ENCODE data around the gene TIMELESS. TPM values are rescaled to one million over a fixed set of nuclear protein-coding genes. Genes with fewer than 3 reads are reported as not detected.

Gene TIMELESS
- total RNA-seq, 1 donor from 2014 or later = 108 TPM

- TF ChIP-seq, protein P1, sequence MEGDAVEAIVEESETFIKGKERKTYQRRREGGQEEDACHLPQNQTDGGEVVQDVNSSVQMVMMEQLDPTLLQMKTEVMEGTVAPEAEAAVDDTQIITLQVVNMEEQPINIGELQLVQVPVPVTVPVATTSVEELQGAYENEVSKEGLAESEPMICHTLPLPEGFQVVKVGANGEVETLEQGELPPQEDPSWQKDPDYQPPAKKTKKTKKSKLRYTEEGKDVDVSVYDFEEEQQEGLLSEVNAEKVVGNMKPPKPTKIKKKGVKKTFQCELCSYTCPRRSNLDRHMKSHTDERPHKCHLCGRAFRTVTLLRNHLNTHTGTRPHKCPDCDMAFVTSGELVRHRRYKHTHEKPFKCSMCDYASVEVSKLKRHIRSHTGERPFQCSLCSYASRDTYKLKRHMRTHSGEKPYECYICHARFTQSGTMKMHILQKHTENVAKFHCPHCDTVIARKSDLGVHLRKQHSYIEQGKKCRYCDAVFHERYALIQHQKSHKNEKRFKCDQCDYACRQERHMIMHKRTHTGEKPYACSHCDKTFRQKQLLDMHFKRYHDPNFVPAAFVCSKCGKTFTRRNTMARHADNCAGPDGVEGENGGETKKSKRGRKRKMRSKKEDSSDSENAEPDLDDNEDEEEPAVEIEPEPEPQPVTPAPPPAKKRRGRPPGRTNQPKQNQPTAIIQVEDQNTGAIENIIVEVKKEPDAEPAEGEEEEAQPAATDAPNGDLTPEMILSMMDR (conservative IDR thresholded peaks at IDR 0.05) = peak; percentile 41
- Mint-ChIP-seq H3K9me3 (no peaks in the 10 kb centered on the region), H3K27ac (ENCODE audit: unreplicated experiment) (peak within 1 kb of the TSS; percentile 96), H3K27me3 (ENCODE audit: low read depth) (no peaks in the 10 kb centered on the region), H3K36me3 (ENCODE audit: low read depth) (peaks cover 4% of the 10 kb centered on the region), H3K4me3 (peak within 1 kb of the TSS; percentile 91), H3K4me1 (peaks cover 25% of the 10 kb centered on the region)
- peak; percentile 81 for DNase-seq (ENCODE audit: low read depth, low spot score)
These were observed 19.2 kb upstream of the TIMELESS start, which contains the start of gene SPRYD4 for GRCh38 chr12:56468216-56469006. SPRYD4 (plus strand) TSS chr12:56468578; CDS start chr12:56468592, 14 bp downstream.

GRCh38 chr12:56462565-56462964 lies 13.3 kb upstream of the TIMELESS start:
- DNase-seq (ENCODE audit: low read depth, low spot score) = peak; percentile 30
- no peaks in the 10 kb centered on the region for H3K27me3 Mint-ChIP-seq (ENCODE audit: low read depth)
- H3K36me3 Mint-ChIP-seq (ENCODE audit: low read depth) = no peaks in the 10 kb centered on the region
- peak overlapping the region; percentile 96 for H3K27ac Mint-ChIP-seq (ENCODE audit: unreplicated experiment)
- H3K9me3 Mint-ChIP-seq = no peaks in the 10 kb centered on the region
- peaks cover 19% of the 10 kb centered on the region for H3K4me1 Mint-ChIP-seq
- TF ChIP-seq, protein P1 (conservative IDR thresholded peaks at IDR 0.05) = no peak
- H3K4me3 Mint-ChIP-seq = peak overlapping the region; percentile 52

- no peaks in the 10 kb centered on the region for H3K9me3 Mint-ChIP-seq
- TF ChIP-seq, protein P1 (conservative IDR thresholded peaks at IDR 0.05) = no peak
- no peak for DNase-seq (ENCODE audit: low read depth, low spot score)
- H3K4me3 Mint-ChIP-seq = no peak overlapping the region
- no peaks in the 10 kb centered on the region for H3K36me3 Mint-ChIP-seq (ENCODE audit: low read depth)
- no peaks in the 10 kb centered on the region for H3K27me3 Mint-ChIP-seq (ENCODE audit: low read depth)
- H3K27ac Mint-ChIP-seq (ENCODE audit: unreplicated experiment) = no peak overlapping the region
- peaks cover 19% of the 10 kb centered on the region for H3K4me1 Mint-ChIP-seq
These were observed 12.3 kb upstream of the TIMELESS start for GRCh38 chr12:56461235-56462159.

- Mint-ChIP-seq H3K4me1 (peaks cover 6% of the 10 kb centered on the region), H3K9me3 (no peaks in the 10 kb centered on the region), H3K27ac (ENCODE audit: unreplicated experiment) (no peak overlapping the region), H3K36me3 (ENCODE audit: low read depth) (no peaks in the 10 kb centered on the region), H3K27me3 (ENCODE audit: low read depth) (no peaks in the 10 kb centered on the region), H3K4me3 (no peak overlapping the region)
- TF ChIP-seq, protein P1 (conservative IDR thresholded peaks at IDR 0.05) = no peak
- no peak for DNase-seq (ENCODE audit: low read depth, low spot score)
These were observed 8.6 kb upstream of the TIMELESS start for GRCh38 chr12:56457817-56458216.

DNA sequence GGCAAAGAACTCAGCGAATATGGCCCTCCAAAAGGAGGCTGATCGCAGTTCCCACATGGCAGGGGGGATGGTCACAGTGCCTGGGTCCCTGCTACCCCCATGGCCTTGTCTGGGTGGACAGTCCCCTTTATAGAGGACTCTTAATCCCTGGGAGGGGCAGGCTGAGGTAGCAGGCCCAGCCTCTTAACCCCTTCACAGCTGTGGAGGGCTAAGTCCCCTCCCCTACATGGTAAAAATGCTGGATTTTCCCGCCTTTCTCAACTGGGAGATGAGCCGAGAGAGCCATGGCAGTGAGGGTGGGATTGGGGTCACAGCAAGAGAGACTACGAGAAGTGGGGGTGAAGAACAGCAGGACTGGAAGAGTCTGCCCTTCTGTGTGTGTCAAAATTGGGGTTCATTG lies 5.3 kb upstream of the TIMELESS start, which contains the start of gene MIP:
TSS of gene MIP (minus strand) at position 101 of the 400 bp plus-strand sequence. CDS start at position 57, 44 bp downstream.
- Mint-ChIP-seq H3K4me1 (peaks cover 13% of the 10 kb centered on the region), H3K36me3 (ENCODE audit: low read depth) (no peaks in the 10 kb centered on the region), H3K4me3 (no peak within 1 kb of the TSS), H3K9me3 (no peaks in the 10 kb centered on the region), H3K27ac (ENCODE audit: unreplicated experiment) (no peak within 1 kb of the TSS), H3K27me3 (ENCODE audit: low read depth) (no peaks in the 10 kb centered on the region)
- TF ChIP-seq, protein P1 (conservative IDR thresholded peaks at IDR 0.05) = no peak
- no peak for DNase-seq (ENCODE audit: low read depth, low spot score)
